ENCODE data around the gene TMEM140. TPM values are rescaled to one million over a fixed set of nuclear protein-coding genes. Genes with fewer than 3 reads are reported as not detected.

Gene TMEM140
- total and polyA plus RNA-seq, 9 of the 15 experiments (the other 6 are each of a cell fraction or from before 2014, with no cell fraction given) = 0.03 to 0.82 (median 0.23) TPM

DNA sequence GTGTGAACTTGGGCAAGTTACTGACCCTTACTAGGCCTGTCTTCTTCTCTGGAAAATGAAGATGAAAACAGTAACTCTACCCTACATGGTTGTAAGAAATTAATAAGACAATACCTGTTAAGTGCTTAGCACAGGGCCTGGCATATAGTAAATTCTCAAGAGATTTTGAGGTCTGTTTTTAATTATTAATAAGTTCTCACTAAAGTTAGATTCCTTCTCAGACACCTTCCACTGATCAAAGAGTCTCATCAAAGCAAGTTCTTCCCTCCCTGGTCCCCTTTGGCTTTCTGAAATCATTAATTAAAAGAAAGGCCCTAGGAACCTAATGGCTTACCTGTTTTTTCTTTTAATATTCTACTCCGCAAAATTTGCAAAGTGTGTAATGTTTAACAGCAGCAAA is 4.6 kb downstream of the TMEM140 start:
- Histone ChIP-seq H3K9me3 (replicated peaks; ENCODE audit: control insufficient read depth, insufficient read depth, low read depth, low read length) (peaks cover 10% of the 10 kb centered on the region), H3K27me3 (ENCODE audit: control insufficient read depth in 2 of 2, insufficient read depth in 2 of 2, low read length in 2 of 2) (no peaks in the 10 kb centered on the region), H3K4me3 (no peak overlapping the region), H3K4me1 (replicated peaks in 1 of 2; ENCODE audit: control insufficient read depth in 2 of 2, insufficient read depth in 2 of 2, low read length in 2 of 2) (peaks cover 0 to 5% of the 10 kb centered on the region in 2 experiments; a peak in 3 of 5 replicates), H3K4me2 (ENCODE audit: insufficient read depth, low read length) (no peak overlapping the region), H3K9me1 (ENCODE audit: control insufficient read depth, insufficient read depth, low read length) (no peaks in the 10 kb centered on the region), H3K9ac (ENCODE audit: insufficient read depth in 1 of 2, low read depth in 2 of 2, low read length in 2 of 2) (no peak overlapping the region), H4K20me1 (replicated peaks; ENCODE audit: control insufficient read depth, insufficient read depth, low read length) (no peaks in the 10 kb centered on the region), H3K79me2 (ENCODE audit: control insufficient read depth, insufficient read depth, low read length) (no peaks in the 10 kb centered on the region), H3K27ac (ENCODE audit: extremely low read depth, low read depth, low read length) (no peak overlapping the region), H3K36me3 (ENCODE audit: control insufficient read depth, insufficient read depth, low read length) (no peaks in the 10 kb centered on the region), H2AFZ (ENCODE audit: low read depth, low read length) (no peak overlapping the region)
- BruUV-seq (replicated peaks) = no TSS peak
- FAIRE-seq (no peak), ATAC-seq (no peak), DNase-seq (ENCODE audit: extremely low read depth in 1 of 4, low spot score in 3 of 4) (no peak)
- in situ Hi-C loops (cut with MboI) = no loop called here
- ChIA-PET POLR2A (no interaction called here), CTCF (ENCODE audit: low intra/inter-chr PET ratio) (no interaction called here)
- WGBS (ENCODE audit: insufficient coverage, low coverage, missing lambda C conversion rate) = 47% methylated on average over 1 of the region's 1 CpG
- no peak for TF ChIP-seq ZNF316 (IDR thresholded peaks at IDR 0.05)
- no peak for TF ChIP-seq CC2D1A (IDR thresholded peaks at IDR 0.05)
- no peak for TF ChIP-seq XRCC5 (IDR thresholded peaks at IDR 0.05; ENCODE audit: low read depth, low read length)
- TF ChIP-seq MIER1 (IDR thresholded peaks at IDR 0.05; ENCODE audit: low read depth) = no peak
- intact Hi-C loops (cut with micrococcal nuclease) = no loop called here

DNA sequence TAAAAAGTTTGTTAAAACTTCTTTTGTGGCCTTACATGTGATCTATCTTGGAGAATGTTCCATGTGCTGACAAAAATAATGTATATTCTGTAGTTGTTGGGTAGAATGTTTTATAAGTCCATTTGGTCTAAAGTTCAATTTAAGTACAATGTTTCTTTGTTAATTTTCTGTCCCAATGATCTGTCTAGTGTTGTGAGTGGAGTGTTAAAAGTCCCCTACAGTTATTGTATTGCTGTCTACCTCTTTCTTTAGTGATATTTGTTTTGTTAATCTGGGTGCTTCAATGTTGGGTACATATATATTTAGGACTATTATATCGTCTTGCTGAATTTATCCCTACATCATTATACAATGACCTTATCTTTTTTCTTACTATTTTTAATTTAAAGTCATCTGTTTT is 6.9 kb downstream of the TMEM140 start:
- CTCF ChIA-PET (ENCODE audit: low intra/inter-chr PET ratio) = no interaction called here
- intact Hi-C loops (cut with micrococcal nuclease) (no loop called here), in situ Hi-C loops (cut with MboI) (no loop called here)
- Histone ChIP-seq H3K36me3 (ENCODE audit: control insufficient read depth, insufficient read depth, low read length) (peaks cover 5% of the 10 kb centered on the region; the same call in 2 of the 3 replicates), H3K9me1 (ENCODE audit: control insufficient read depth, insufficient read depth, low read length) (no peaks in the 10 kb centered on the region), H3K9me3 (replicated peaks; ENCODE audit: control insufficient read depth, insufficient read depth, low read depth, low read length) (peaks cover 24% of the 10 kb centered on the region), H3K79me2 (ENCODE audit: control insufficient read depth, insufficient read depth, low read length) (no peaks in the 10 kb centered on the region), H3K4me3 (no peak overlapping the region), H2AFZ (ENCODE audit: low read depth, low read length) (no peak overlapping the region), H4K20me1 (replicated peaks; ENCODE audit: control insufficient read depth, insufficient read depth, low read length) (no peaks in the 10 kb centered on the region), H3K4me2 (ENCODE audit: insufficient read depth, low read length) (no peak overlapping the region), H3K27me3 (ENCODE audit: control insufficient read depth in 2 of 2, insufficient read depth in 2 of 2, low read length in 2 of 2) (no peaks in the 10 kb centered on the region), H3K9ac (ENCODE audit: insufficient read depth in 1 of 2, low read depth in 2 of 2, low read length in 2 of 2) (no peak overlapping the region), H3K4me1 (replicated peaks in 1 of 2; ENCODE audit: control insufficient read depth in 2 of 2, insufficient read depth in 2 of 2, low read length in 2 of 2) (peaks cover 0 to 6% of the 10 kb centered on the region in 2 experiments; a peak in 3 of 5 replicates), H3K27ac (ENCODE audit: extremely low read depth, low read depth, low read length) (no peak overlapping the region)
- no peak for DNase-seq (ENCODE audit: extremely low read depth in 1 of 4, low spot score in 3 of 4)
- WGBS (ENCODE audit: insufficient coverage, low coverage, missing lambda C conversion rate) = 8% methylated on average over 1 of the region's 1 CpG
- POLR2A ChIA-PET = no interaction called here
- BruUV-seq (replicated peaks) = no TSS peak
- no peak for ATAC-seq
- TF ChIP-seq ZNF174 (CRISPR knock-in tag; IDR thresholded peaks at IDR 0.05) (no peak), ESRRB (CRISPR knock-in tag; IDR thresholded peaks at IDR 0.05; ENCODE audit: borderline replicate concordance) (no peak), KLF10 (CRISPR knock-in tag; IDR thresholded peaks at IDR 0.05) (no peak), L3MBTL2 (IDR thresholded peaks at IDR 0.05) (no peak), DMBX1 (CRISPR knock-in tag; IDR thresholded peaks at IDR 0.05; ENCODE audit: borderline replicate concordance) (no peak), DIDO1 (tag; IDR thresholded peaks at IDR 0.05; ENCODE audit: low read depth) (no peak), ETV5 (CRISPR knock-in tag; IDR thresholded peaks at IDR 0.05; ENCODE audit: low read depth) (no peak)
- TF ChIP-seq, protein P1, sequence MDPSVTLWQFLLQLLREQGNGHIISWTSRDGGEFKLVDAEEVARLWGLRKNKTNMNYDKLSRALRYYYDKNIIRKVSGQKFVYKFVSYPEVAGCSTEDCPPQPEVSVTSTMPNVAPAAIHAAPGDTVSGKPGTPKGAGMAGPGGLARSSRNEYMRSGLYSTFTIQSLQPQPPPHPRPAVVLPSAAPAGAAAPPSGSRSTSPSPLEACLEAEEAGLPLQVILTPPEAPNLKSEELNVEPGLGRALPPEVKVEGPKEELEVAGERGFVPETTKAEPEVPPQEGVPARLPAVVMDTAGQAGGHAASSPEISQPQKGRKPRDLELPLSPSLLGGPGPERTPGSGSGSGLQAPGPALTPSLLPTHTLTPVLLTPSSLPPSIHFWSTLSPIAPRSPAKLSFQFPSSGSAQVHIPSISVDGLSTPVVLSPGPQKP (CRISPR knock-in tag; IDR thresholded peaks at IDR 0.05) = no peak
- TF ChIP-seq, protein P2, sequence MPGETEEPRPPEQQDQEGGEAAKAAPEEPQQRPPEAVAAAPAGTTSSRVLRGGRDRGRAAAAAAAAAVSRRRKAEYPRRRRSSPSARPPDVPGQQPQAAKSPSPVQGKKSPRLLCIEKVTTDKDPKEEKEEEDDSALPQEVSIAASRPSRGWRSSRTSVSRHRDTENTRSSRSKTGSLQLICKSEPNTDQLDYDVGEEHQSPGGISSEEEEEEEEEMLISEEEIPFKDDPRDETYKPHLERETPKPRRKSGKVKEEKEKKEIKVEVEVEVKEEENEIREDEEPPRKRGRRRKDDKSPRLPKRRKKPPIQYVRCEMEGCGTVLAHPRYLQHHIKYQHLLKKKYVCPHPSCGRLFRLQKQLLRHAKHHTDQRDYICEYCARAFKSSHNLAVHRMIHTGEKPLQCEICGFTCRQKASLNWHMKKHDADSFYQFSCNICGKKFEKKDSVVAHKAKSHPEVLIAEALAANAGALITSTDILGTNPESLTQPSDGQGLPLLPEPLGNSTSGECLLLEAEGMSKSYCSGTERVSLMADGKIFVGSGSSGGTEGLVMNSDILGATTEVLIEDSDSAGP (CRISPR knock-in tag; IDR thresholded peaks at IDR 0.05) = no peak
- TF ChIP-seq, protein P3, sequence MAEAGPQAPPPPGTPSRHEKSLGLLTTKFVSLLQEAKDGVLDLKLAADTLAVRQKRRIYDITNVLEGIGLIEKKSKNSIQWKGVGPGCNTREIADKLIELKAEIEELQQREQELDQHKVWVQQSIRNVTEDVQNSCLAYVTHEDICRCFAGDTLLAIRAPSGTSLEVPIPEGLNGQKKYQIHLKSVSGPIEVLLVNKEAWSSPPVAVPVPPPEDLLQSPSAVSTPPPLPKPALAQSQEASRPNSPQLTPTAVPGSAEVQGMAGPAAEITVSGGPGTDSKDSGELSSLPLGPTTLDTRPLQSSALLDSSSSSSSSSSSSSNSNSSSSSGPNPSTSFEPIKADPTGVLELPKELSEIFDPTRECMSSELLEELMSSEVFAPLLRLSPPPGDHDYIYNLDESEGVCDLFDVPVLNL (CRISPR knock-in tag; IDR thresholded peaks at IDR 0.05; ENCODE audit: low read depth) = no peak
- FAIRE-seq = no peak

Data from K562 (cell line).